Adrenal gland (tissue), 5 donors: Measurements from ENCODE around the gene MLIP.

ENCODE experiments used
- POLR2A ChIP-seq, 2 donors: fragments of 450-650 bp; IDR thresholded peaks; one replicate each; pipeline ENCODE4 v1.6.1; 2017; ENCODE audit warnings: antibody characterized with exemption in 2 of 2, mild to moderate bottlenecking in 2 of 2, moderate library complexity in 1 of 2
- TF ChIP-seq, protein P1 (sequence below), 6 experiments: fragments of 450-650 bp in 4 of 6; fragments of 200-600 bp in 2 of 6; sonication (generic) in 1 of 6; IDR thresholded peaks; 1 replicate in 5 of 6; 2 replicates in 1 of 6; pipeline versions ENCODE4 v1.5.1 to v1.8.0; 2016 to 2021; ENCODE audit warnings: antibody characterized with exemption in 6 of 6, mild to moderate bottlenecking in 2 of 6, moderate library complexity in 1 of 6
- donor health status: DM: no; HTN: no; CAD: no.

- TF ChIP-seq, protein P1, sequence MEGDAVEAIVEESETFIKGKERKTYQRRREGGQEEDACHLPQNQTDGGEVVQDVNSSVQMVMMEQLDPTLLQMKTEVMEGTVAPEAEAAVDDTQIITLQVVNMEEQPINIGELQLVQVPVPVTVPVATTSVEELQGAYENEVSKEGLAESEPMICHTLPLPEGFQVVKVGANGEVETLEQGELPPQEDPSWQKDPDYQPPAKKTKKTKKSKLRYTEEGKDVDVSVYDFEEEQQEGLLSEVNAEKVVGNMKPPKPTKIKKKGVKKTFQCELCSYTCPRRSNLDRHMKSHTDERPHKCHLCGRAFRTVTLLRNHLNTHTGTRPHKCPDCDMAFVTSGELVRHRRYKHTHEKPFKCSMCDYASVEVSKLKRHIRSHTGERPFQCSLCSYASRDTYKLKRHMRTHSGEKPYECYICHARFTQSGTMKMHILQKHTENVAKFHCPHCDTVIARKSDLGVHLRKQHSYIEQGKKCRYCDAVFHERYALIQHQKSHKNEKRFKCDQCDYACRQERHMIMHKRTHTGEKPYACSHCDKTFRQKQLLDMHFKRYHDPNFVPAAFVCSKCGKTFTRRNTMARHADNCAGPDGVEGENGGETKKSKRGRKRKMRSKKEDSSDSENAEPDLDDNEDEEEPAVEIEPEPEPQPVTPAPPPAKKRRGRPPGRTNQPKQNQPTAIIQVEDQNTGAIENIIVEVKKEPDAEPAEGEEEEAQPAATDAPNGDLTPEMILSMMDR (IDR thresholded peaks at IDR 0.05), result no peak
- TF ChIP-seq POLR2A (IDR thresholded peaks at IDR 0.05), result no peak
Measured at GRCh38 chr6:54156650-54157250, 45.5 kb downstream of the MLIP start.
